Measurements from ENCODE around the gene ANKRD34A. TPM values are rescaled to one million over a fixed set of nuclear protein-coding genes. Genes with fewer than 3 reads are reported as not detected.

Gene ANKRD34A
- 1 to 10 TPM in 2 of 4 donors, under 1 TPM in 2; 0.33 to 1.9 (median 1.0) TPM for total RNA-seq
- under 1 TPM in 1 of 3 donors, not detected in 2; 0.41 TPM for polyA plus RNA-seq

DNA sequence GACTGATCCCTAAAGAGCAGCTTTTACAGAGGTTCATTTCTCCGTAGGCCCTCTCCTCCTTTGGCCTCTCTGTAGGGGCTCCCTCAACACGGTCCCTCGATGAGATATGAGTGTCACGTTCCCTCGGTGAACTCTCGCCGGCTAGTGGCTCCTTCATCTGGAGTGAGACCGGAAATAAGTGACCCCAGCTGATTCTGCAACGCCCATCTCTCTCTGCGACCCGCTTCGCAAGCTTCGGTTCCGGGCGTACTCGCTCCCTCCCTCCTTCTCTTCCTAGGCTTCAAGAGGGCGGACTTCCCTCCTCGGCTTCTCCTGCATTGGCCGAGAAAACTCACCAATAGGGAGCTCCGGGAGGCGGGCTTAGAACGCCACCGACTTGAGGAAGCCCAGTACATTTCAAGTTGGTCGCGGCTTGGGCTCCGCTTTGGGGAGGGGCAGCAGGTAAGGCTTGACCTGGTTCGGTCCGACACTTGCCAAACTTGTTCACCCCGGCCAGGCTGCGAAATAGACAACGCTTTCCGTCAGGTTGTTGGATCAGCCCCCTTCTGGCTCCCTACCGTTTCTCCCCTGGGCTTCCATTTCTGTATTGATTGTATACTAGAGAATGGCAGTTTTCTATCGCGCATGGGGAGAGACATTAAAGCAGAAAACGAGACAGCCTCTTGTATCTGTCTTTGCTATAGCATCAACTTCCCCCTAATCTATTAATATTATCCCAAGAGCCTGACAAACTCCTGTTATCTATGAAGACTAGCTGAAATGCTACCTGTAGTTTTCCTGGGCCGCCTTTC lies at the start of gene ANKRD34A, which contains the start of gene POLR3GL:
ANKRD34A (minus strand) TSS at position 248 of the 791 bp plus-strand sequence. CDS start 2,816 bp downstream, outside the sequence.
POLR3GL (plus strand) TSS at position 363 of the 791 bp plus-strand sequence. CDS start 10,176 bp downstream, outside the sequence.
- Histone ChIP-seq H3K27me3 (no peaks in the 10 kb centered on the region), H3K36me3 (no peaks in the 10 kb centered on the region), H3K27ac (peak within 1 kb of the TSS; percentile 95 to 100 (median 96)), H3K4me1 (peaks cover 0 to 53% (median 45%) of the 10 kb centered on the region in 4 donors), H3K4me3 (peak within 1 kb of the TSS; percentile 54 to 70 (median 58)), H3K9me3 (no peaks in the 10 kb centered on the region)
- intact Hi-C loops (cut with DNase I), result loop anchor here (5.0 kb wide), 1 partner anchor 33 kb away; the partner anchor contains the start of gene TXNIP
- 1% methylated on average over 37 of the region's 37 CpGs for WGBS, 2 donors
- TF ChIP-seq POLR2AphosphoS5 (IDR thresholded peaks at IDR 0.05) (peak; percentile 96 to 99 (median 98)), POLR2A (IDR thresholded peaks at IDR 0.05) (peak; percentile 92), EP300 (IDR thresholded peaks at IDR 0.05) (no peak)
- DNase-seq, result peak; percentile 98

DNA sequence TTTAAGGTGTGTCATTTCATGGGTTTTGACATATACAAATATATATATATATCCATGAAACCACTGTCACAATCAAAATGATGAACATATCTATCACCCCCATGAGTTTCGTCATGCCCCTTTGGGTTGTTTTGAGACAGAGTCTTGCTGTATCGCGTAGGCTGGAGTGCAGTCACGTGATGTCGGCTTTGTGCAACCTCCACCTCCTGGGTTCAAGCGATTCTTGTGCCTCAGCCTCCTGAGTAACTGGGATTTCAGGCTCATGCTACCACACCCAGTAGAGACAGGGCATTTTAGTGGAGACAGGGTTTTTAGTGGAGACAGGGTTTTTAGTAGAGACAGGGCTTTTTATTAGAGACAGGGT lies 49.2 kb upstream of the ANKRD34A start:
- Histone ChIP-seq H3K9me3 (no peaks in the 10 kb centered on the region), H3K36me3 (no peaks in the 10 kb centered on the region), H3K4me3 (no peak overlapping the region), H3K27me3 (no peaks in the 10 kb centered on the region), H3K4me1 (peaks cover 0 to 7% (median 3%) of the 10 kb centered on the region in 4 donors), H3K27ac (no peak overlapping the region)
- intact Hi-C loops (cut with DNase I), result loop anchor here (1.0 to 5.0 kb wide), 4 partner anchors 36 to 169 kb away; partner anchors contain the start of genes ITGA10 and NUDT17
- WGBS, 2 donors, result 84 to 91% methylated on average over 6 of the region's 6 CpGs
- no peak for DNase-seq
- TF ChIP-seq POLR2AphosphoS5 (IDR thresholded peaks at IDR 0.05) (no peak), EP300 (IDR thresholded peaks at IDR 0.05) (no peak), POLR2A (IDR thresholded peaks at IDR 0.05) (no peak)
- TF ChIP-seq, protein P1, sequence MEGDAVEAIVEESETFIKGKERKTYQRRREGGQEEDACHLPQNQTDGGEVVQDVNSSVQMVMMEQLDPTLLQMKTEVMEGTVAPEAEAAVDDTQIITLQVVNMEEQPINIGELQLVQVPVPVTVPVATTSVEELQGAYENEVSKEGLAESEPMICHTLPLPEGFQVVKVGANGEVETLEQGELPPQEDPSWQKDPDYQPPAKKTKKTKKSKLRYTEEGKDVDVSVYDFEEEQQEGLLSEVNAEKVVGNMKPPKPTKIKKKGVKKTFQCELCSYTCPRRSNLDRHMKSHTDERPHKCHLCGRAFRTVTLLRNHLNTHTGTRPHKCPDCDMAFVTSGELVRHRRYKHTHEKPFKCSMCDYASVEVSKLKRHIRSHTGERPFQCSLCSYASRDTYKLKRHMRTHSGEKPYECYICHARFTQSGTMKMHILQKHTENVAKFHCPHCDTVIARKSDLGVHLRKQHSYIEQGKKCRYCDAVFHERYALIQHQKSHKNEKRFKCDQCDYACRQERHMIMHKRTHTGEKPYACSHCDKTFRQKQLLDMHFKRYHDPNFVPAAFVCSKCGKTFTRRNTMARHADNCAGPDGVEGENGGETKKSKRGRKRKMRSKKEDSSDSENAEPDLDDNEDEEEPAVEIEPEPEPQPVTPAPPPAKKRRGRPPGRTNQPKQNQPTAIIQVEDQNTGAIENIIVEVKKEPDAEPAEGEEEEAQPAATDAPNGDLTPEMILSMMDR (IDR thresholded peaks at IDR 0.05), result no peak

DNA sequence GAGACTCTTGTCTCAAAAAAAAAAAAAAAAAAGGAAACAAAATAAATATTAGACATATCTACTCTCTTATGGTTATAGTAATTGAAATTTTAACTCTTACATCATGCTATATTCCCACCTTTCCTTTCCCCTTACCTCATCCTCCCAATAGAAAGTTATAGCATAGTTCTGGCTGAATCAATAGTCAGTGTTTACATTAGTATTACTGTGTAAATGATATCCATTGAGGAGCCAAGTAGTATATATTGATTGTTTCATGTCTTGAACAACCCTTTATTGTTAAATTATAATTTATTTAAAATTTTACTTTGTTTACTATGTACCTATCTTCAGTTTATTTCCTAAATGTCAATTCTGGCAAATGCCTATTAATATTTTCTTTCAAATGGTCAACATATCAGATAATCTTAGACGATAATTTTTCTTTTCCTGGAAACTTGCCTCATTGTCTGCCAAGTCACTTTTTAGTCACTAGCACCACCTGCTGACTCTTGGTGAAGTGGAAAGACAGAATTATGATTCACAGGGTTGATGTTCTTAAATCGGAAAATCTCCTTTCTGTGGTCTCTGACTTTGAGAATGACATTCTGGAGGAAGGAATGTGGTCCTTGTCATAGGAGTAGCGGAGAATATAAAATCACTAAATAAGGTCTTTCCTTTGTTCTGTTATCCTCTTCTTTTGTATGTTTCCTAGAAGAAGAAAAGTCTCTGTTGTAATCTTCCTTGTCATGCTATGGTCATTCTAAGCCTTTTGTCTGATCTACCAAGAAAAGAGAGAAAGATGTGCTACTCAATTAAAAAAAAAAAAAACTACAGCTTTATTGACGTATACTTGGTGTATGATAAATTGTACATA lies 48.6 kb upstream of the ANKRD34A start:
- WGBS, 2 donors, result 3 to 4% methylated on average over 4 of the region's 4 CpGs
- H3K9me3 ChIP-seq, result no peaks in the 10 kb centered on the region

DNA sequence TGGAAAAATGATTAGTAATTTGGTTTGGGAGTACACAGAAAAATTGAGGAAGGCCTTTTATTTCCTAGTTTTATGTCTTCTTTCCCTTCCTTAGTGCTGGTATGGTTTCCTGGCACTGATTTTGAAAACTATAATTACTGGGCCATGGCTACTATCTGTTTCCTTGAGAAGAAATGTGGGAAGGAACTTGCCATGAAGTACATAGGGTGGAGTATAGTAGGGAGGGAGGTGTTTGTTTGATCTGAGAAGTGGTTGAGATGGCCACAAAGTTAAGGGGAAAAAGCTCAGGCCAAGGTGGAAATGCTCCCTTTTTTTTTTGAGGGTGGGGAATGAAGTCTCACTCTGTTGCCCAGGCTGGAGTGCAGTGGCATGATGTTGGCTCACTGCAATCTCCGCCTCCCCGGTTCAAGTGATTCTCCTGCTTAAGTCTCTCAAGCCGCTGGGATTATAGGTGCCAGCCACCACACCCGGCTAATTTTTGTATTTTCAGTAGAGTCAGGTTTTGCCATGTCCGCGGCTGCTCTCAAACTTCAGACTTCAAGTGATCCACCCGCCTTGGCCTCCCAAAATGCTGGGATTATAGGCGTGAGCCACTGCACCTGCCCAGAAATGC lies 45.9 kb upstream of the ANKRD34A start:
- H3K27ac ChIP-seq, result peak overlapping the region in 3 of 4 donors; percentile 25 to 45 (median 33)
- no peaks in the 10 kb centered on the region for H3K9me3 ChIP-seq
- no peaks in the 10 kb centered on the region for H3K27me3 ChIP-seq
- intact Hi-C loops (cut with DNase I), result loop anchor here (5.0 kb wide), 1 partner anchor 98 kb away; the partner anchor contains the start of gene ITGA10
- TF ChIP-seq, protein P1 (IDR thresholded peaks at IDR 0.05), result no peak
- TF ChIP-seq POLR2AphosphoS5 (IDR thresholded peaks at IDR 0.05) (no peak), POLR2A (IDR thresholded peaks at IDR 0.05) (no peak), EP300 (IDR thresholded peaks at IDR 0.05) (no peak)
- peaks cover 0 to 29% (median 22%) of the 10 kb centered on the region in 4 donors for H3K4me1 ChIP-seq
- WGBS, 2 donors, result 84 to 90% methylated on average over 8 of the region's 8 CpGs
- no peak for DNase-seq
- H3K36me3 ChIP-seq, result no peaks in the 10 kb centered on the region
- H3K4me3 ChIP-seq, result no peak overlapping the region

More for the DNA sequence above, 48.6 kb upstream of the ANKRD34A start:
- intact Hi-C loops (cut with DNase I), result loop anchor here (1.0 to 5.0 kb wide), 4 partner anchors 36 to 168 kb away; partner anchors contain the start of genes ITGA10 and NUDT17
- DNase-seq, result peak; percentile 57
- peaks cover 0 to 8% (median 4%) of the 10 kb centered on the region in 4 donors for H3K4me1 ChIP-seq
- no peak overlapping the region for H3K4me3 ChIP-seq
- TF ChIP-seq, protein P1 (IDR thresholded peaks at IDR 0.05), result peak; percentile 62 to 75 (median 67)
- TF ChIP-seq POLR2A (IDR thresholded peaks at IDR 0.05) (no peak), POLR2AphosphoS5 (IDR thresholded peaks at IDR 0.05) (peak; percentile 8 to 59 (median 38))
- H3K27ac ChIP-seq, result no peak overlapping the region
- no peaks in the 10 kb centered on the region for H3K27me3 ChIP-seq
- H3K36me3 ChIP-seq, result no peaks in the 10 kb centered on the region
